ENCODE results near the gene IL13.
"Not testable (repeated sequence)": the region's sequence is repeated elsewhere in the genome, so short reads cannot be mapped to it uniquely, and the experiment has no call there.

Gene IL13

DNA sequence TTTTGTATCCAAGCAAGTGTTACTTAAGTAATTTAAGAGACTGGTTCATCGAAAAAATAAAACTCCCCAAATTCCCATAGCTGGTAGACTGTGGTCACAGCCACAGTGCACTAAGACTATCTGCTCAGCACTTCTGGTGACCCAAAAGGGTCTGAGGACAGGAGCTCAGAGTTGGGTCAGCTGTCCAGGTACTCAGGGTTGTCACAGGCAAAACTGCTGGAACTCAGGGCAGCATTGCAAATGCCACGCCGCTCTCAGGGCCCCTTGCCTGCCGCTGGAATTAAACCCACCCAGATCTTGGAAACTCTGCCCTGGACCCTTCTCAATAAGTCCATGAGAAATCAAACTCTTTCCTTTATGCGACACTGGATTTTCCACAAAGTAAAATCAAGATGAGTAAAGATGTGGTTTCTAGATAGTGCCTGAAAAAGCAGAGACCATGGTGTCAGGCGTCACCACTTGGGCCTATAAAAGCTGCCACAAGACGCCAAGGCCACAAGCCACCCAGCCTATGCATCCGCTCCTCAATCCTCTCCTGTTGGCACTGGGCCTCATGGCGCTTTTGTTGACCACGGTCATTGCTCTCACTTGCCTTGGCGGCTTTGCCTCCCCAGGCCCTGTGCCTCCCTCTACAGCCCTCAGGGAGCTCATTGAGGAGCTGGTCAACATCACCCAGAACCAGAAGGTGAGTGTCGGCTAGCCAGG lies at the start of gene IL13:
IL13 (plus strand) TSS at position 498 of the 705 bp plus-strand sequence; CDS start at position 512, 14 bp downstream.
- DNase-seq = no peak

- DNase-seq = no peak
Measured at GRCh38 chr5:132611965-132612364, 46.0 kb upstream of the IL13 start.

DNA sequence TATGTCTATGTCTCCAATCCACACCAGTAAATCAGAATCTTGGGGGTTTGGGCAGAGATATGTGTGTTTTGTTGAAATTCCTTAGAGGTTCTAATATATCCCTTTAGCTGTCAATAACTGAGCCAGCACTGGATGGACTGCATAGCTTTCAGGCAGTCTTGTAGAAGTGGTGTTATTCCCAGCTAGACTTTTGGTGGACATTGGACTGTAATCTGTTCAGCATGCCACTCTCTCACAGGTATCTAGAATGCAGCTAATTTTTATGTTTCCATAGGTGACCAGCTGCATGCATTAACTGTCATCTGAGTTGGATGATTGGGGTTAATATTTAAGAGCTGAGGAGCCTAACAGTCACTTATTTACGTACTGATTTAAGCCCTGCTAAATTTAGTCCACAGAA lies 45.1 kb upstream of the IL13 start:
- no peak for DNase-seq

DNA sequence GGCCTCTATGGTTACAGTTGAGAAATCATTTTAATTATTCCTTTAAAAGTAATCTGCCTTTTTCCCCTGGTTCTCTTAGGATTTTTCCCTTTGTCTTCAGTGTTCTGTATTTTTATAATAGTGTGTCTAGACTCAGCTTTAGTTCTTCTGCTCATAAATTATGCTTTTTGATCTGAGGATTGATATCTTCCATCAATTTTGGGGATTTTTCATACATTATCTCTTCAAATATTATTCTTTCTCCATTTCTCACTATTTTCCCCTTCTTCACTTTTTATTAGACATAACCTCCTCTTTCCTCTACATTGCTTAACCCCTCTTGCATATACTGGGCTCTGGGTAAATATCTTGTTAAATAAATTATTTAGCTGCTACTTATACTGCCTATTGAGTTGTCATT lies 36.3 kb upstream of the IL13 start:
- no peak for DNase-seq

- no peak for DNase-seq
Measured at GRCh38 chr5:132622608-132623007, 35.4 kb upstream of the IL13 start.

DNA sequence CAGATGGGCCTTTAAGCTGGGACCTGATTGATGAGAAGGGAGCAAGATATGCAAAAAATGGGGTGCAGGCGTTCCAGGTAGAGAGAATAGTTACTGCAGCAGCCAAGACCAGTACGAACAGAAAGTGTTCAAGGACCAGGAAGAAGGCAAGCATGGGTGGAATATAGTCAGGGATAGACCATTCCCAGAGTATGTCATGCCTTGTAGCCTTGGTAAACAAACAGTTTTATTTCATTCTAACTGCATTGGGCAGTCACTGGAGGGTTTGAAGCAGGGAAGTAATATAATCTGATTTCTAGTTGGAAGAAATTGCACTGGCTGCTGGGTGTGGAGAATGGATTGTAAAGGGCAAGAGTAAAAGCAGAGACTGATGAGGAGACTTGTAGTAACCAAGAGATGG lies 30.5 kb upstream of the IL13 start:
- DNase-seq = no peak

DNA sequence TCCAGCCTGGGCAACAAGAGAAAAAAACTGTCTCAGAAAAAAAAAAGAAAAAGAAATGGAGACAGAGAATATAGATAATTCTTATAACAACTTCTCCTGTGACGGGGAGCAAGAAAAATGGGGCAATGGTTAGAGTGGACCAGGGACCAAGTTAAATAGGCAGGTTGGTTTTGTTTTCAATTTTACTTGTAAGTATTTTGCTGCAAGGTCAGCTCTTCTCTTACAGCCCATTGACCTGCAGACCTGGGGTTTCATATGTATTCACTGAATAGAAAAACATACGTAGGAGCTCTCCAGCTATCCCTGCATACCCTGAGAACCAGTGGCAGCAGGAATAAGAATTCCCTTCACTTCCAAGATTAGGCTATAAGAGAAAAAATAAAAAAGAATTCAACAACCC lies 29.2 kb upstream of the IL13 start:
- no peak for DNase-seq

DNA sequence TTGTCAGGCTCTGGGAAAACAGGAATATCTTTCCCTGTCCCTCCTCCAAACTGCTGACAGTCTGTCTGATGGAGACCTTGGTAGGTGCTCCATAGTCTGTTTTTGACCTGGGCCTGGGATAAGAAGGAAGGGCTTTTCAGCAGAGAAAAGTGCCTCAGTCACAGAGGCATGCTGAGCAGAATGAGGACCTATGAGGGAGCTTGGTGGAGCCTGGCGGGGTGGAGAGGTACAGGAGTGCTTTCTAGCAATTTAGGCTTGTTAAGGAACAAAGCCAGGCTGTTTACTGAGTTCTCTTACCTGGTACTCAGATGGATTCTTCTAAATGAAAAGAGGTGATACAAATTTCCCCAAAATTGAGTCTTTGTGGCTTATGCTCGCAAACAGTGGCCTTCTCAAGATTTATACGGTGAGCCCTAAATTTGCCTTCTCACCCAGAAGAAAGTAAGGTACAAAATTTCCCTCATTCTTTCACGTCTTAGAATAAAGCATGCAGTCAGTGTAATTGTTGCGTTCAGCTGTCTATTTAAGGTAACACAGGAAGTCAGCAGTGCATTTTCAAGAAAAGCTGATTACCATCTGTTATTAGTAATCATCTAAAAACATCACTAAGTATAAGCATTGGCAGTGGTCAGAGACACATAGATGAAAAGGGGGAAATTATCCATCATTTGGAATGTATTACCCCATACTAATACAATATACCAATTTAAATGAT lies 28.6 kb upstream of the IL13 start:
- no peak for DNase-seq

- not testable (repeated sequence) for DNase-seq
Measured at GRCh38 chr5:132633587-132633986, 24.4 kb upstream of the IL13 start.

DNA sequence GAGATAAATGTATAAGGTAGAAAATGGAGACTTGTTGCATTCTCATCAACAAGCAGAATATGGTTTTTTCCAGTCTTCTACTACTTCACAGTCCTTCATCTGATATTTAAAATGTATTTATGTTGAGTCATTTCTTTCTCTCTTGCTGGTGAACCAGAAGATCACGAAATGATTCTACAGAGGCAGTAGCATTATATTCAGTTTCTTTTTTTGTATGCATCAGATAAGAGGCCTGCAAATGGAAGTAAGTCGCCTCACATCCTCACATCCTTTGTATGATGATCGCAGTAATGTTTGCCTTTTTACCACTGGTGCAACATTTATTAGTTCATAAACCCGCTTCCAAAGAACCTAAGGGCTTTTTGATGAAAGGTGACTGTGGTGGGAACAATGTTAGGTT lies 22.1 kb upstream of the IL13 start:
- no peak for DNase-seq

DNA sequence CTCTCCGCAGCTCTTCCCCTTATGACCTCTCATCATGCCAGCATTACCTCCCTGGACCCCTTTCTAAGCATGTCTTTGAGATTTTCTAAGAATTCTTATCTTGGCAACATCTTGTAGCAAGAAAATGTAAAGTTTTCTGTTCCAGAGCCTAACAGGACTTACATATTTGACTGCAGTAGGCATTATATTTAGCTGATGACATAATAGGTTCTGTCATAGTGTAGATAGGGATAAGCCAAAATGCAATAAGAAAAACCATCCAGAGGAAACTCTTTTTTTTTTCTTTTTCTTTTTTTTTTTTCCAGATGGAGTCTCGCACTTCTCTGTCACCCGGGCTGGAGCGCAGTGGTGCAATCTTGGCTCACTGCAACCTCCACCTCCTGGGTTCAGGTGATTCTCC lies 20.7 kb upstream of the IL13 start:
- no peak for DNase-seq

- DNase-seq = no peak
Measured at GRCh38 chr5:132639706-132640130, 18.3 kb upstream of the IL13 start.

DNA sequence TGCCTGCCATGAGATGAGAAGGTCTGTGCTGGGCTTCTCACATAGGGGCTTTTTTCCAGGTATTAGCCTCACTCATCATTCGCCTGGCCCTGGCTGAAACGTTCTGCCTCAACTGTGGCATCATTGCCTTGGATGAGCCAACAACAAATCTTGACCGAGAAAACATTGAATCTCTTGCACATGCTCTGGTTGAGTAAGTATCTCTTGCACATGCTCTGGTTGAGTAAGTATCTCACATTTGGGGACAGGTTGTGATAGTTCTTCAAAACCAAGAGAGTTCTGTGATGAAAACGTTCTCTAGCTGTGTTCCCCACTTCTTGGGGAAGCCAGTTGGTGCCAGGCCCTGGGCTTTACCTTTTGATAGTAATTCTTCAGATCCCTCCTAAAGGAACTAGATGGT lies 17.4 kb upstream of the IL13 start:
- no peak for DNase-seq

- DNase-seq = peak; percentile 38
Measured at GRCh38 chr5:132641241-132641723, 16.7 kb upstream of the IL13 start.

GRCh38 chr5:132641841-132642240 lies 16.1 kb upstream of the IL13 start:
- no peak for DNase-seq

GRCh38 chr5:132644177-132644576 lies 13.8 kb upstream of the IL13 start:
- no peak for DNase-seq

DNA sequence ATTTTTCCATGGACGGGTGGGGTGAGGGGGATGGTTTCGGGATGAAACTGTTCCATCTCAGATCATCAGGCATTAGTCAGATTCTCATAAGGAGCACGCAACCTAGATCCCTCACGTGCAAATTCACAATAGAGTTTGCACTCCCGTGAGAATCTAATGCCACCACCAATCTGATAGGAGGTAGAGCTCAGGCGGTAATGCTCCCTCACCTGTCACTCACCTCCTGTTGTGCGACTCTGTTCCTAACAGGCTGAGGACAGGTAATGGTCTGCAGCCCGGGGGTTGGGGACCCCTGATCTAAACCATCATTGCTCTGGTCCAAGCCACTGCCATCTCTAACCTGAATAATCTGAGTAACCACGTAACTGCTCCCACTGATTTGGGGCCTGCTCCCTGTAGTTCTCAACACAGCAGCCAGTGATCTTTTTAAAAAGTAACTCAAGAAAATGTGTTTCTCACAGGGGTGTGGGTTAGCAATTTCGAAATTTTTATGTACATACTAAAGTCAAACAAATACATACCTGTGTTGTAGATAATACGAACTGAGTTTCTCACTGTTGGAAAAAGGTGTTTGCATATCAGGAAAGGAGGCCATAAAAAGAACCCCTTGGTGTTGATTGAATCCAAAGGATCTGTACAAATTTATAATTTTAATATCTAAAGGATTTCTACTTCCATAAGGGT lies 11.2 kb upstream of the IL13 start:
- no peak for DNase-seq

- DNase-seq = no peak
Measured at GRCh38 chr5:132647473-132647872, 10.5 kb upstream of the IL13 start.

- no peak for DNase-seq
Measured at GRCh38 chr5:132648355-132648754, 9.6 kb upstream of the IL13 start.

GRCh38 chr5:132651838-132652469 lies 6.0 kb upstream of the IL13 start:
- DNase-seq = no peak

- DNase-seq = no peak
Measured at GRCh38 chr5:132653716-132654115, 4.3 kb upstream of the IL13 start.

- peak; percentile 54 for DNase-seq
Measured at GRCh38 chr5:132655821-132656773, 1.9 kb upstream of the IL13 start.
